HG03025 (cell line): ENCODE data around the gene ZNF358.

ENCODE experiments used
- ATAC-seq: cut with Tn5 transposase; IDR thresholded peaks from one replicate; pipeline ENCODE4 v1.9.1; 2021; ENCODE audit warnings: mild to moderate bottlenecking, moderate library complexity; ENCODE audit not compliant: unreplicated experiment, low FRiP score

The ZNF358 gene

DNA sequence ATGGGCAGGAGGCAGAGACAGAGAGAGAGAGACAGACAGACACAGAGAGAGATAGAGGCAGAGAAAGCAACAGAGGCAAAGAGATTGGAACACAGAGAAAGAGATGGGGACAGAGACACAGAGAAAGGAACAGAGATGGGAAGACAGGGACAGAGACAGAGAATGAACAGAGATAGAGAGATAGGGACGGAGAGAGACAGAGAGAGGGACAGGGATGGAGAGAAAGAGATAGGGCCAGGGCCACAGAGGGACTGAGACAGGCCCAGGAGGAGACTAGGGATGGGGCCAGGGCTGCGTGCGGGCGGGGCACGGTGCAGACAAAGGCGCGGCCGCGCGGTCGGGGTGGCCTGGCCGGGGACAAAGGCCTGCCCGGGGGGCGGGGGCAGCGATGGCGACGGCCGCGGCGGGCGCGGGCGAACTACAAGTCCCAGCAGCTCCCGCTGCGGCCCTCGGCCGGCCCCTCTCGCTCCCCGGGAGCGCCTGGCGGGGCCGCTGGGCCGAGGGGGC is at the start of gene ZNF358:
Gene ZNF358, plus strand, starts transcription at position 459 of the 507 bp plus-strand sequence. CDS start 3,140 bp downstream, outside the sequence.
- no peak for ATAC-seq

GRCh38 chr19:7467009-7467989 is 48.6 kb upstream of the ZNF358 start:
- ATAC-seq = no peak

GRCh38 chr19:7468840-7469239 is 47.1 kb upstream of the ZNF358 start:
- ATAC-seq = no peak

GRCh38 chr19:7469669-7470285 is 46.1 kb upstream of the ZNF358 start:
- no peak for ATAC-seq

GRCh38 chr19:7470540-7471305 is 45.2 kb upstream of the ZNF358 start:
- ATAC-seq = no peak

DNA sequence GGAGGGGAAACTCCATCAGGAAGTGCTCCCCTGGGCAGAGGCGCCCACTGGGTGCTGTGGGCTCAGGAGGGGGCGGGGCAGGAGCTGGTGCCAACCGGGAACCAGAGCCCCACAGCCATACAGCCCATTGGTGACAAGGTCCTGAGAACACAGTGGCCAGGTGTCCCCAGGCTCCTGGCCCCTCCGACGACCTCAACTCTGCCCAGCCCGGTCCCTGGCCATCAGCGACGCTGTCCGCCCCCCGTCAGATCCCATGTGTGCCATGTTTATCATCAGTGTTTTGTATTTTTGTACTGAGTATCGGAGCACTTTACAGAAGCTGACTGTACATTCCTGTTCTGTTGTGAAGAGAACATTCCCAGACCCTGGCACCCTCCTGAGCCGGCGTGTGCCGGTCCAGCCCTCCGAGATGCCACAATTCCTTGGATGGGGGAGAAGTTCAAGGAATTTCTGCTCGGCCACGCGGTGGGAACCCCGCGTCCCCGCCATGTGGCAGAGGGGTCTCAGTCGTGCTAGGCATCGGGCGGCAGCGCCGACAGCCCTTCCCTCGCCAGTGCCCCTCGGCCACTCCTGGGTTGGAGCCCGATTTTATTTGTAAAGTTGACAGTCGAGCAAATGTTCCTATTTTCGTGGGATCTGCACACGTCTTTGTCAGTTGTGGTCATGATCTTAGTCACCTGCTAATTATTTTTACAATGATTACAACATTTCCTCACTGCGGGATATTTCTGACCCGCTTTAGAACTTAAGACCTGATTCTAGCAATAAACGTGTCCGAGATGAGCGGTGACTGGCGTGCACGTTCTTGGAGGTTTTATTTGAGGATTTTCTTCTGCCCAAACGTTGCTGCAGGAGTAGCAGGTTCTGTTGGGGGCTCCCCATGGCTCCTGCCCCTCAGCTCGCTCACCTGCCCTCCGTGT is 43.9 kb upstream of the ZNF358 start:
- ATAC-seq = no peak

- ATAC-seq = no peak
Observed at GRCh38 chr19:7475665-7476064, 40.2 kb upstream of the ZNF358 start.

DNA sequence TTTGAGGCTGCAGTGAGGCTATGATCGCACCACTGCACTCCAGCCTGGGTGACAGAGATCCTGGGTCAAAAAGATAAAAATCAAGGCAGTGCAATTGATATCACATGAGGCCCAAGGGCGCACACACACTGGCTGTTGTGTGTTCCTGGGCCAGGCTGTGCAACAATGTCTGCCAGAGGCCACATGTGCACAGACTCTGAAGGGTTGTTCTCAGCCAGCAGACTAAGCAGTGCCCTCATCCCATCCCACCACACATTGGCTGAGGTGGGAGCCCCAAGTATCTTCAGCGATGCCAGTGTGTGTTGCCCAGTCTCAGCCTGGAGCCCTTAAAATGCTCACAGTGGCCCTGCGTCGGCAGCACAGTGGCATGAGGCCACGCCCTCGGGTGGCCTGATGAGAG is 39.7 kb upstream of the ZNF358 start:
- no peak for ATAC-seq

DNA sequence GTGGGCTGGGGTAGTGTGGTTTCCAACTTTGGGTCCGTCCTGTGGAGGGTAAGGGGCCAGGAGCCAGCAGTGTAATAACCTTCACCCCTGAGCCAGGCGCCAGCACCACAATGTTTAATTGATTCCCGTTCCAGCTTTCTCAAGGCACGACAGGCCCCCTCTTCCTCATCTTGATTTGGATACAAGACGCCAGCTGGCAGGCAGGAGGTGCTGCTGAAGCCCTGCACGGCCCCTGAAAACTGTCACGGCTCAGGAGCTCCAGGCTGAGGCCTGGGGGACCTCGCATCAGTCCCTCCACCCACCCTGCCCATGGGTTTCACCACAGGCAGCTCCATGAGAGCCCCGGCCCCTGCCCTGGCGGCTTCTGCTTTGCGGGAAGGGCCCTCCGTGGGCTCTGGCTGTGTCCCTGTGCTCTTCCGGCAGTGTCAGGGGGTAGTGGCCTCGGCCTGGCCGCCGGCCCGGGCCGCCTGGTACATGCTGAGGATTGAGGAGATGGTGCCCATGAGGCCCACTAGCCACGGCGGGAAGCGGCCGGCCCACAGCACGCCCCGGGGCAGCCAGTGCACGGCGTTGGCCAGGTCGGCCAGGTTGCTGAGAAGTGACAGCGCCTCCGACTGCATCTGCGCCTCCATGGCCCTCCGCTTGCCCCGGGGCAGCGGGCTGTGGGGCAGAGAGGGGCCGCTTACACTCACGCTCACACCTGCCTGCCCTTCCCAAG is 39.0 kb upstream of the ZNF358 start:
- no peak for ATAC-seq

- ATAC-seq = no peak
Observed at GRCh38 chr19:7477758-7478157, 38.1 kb upstream of the ZNF358 start.

- ATAC-seq = no peak
Observed at GRCh38 chr19:7478173-7478842, 37.6 kb upstream of the ZNF358 start.

GRCh38 chr19:7478843-7479227 is 37.1 kb upstream of the ZNF358 start:
- no peak for ATAC-seq

- no peak for ATAC-seq
Observed at GRCh38 chr19:7480222-7480969, 35.5 kb upstream of the ZNF358 start.

GRCh38 chr19:7480970-7481255 is 35.0 kb upstream of the ZNF358 start:
- ATAC-seq = no peak

DNA sequence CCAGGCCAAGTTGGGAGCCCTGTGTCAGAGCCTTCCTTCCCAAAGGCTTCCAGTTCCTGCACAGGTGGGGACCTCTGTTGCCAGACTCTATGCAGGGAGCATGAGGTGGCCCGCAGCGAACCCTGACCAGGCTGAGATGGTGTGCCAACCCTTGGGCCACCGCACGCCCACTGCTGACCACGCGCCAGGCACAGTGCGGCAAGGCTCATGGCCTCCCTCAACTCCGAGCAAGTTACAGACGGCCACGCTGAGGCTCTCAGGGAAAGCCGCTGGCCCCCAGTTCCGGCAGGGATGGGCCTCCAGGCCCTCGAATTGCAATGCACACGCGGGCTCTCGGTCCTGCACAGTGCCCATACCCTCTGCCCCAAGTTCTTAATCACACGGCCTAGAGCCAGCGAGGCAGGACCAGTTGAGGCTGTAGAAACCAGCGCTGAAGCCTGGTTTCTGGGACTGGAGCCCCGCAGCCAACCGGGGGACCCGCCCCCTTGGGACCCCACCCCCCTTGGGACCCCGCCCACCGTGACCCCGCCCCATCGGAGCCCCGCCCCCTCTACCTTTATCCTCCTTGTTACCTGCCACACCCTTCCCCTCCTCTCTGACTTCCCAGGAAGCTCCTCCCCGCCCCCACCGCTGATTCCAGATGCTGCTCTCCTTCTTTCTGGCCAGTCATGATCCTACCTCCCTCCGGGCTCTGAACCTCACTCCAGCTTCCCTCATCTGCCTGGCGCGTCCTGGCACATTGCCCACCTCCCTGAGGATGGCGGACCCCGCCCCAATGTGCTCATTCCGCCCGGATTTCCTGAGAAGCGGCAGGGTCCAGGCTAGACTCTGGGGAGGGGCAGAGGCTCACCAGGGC is 33.1 kb upstream of the ZNF358 start:
- ATAC-seq = no peak

DNA sequence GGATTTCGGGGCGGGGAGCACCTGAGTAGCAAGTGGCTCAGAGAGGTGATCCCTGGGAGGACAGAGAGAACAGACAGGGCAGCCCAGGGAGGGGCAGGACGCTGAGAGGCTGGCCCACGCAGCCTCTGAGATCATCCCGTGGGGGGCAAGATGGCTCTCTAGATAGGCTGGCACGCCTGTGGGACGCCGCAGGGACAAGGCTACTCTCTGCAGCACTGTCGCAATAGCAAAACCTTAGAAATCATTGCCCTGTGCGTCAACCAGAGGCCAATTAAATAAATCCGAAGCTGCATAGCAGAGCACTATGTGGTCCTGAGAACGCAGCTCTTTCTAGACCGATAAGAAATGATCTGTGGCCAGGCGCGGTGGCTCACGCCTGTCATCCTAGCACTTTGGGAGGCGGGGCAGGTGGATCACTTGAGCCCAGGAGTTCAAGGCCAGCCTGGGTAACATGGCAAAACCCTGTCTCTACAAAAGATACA is 32.1 kb upstream of the ZNF358 start:
- no peak for ATAC-seq

DNA sequence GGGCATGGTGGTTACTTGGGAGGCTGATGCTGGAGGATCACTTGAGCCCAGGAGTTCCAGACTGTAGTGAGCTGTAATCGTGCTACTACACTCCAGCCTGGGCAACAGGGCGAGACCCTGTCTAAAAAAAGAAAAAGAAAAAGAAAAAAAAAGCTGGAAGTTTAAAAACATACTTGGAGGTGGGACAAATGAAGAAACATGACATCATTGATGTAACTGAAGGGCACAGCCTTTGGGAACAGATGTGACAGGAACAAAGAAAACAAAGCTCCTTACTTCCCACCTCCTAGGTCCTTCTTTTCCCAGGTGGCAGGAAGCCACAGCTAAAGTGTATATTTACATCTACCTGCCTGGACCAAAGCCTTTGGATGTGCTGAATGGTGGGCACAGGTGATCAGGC is 29.0 kb upstream of the ZNF358 start:
- no peak for ATAC-seq
